GM21576 (cell line): ENCODE measurements around the gene ATXN1.
"Not testable (repeated sequence)": the region's sequence is repeated elsewhere in the genome, so short reads cannot be mapped to it uniquely, and the experiment has no call there.

Source experiments
- ATAC-seq: cut with Tn5 transposase; IDR thresholded peaks from one replicate; pipeline ENCODE4 v1.9.1; 2021; ENCODE audit warnings: mild to moderate bottlenecking, moderate library complexity; ENCODE audit not compliant: unreplicated experiment

The ATXN1 gene

DNA sequence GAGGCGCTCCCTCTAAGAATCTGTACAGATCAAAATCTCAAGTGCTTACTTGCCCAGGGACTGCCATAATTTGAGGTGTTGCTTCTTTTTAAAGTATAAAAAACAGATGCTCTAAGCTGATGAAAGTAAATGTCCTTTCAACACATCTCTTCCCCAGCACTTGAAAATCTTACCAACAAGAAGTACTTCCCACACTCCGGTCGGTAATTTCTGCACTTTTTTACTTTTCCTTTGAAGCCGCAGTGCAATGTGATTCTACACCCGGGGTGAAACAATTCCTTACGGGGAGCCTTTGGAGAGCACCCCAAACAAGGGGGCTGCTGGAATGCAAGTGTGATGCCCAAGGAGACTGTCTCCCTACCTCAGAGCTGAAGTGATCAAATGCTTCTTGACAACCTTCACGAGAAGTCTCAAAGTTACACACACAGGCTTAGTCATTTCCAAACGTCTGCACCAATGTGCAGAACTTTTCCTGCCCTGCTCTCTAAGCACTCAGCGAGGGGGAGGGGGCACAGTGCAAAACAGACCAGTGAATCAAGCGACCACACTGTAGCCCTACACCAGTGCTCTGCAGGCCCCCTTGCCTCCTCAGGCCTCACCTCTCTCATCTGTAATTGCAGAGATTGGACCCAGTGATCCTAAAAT, 56.7 kb downstream of the ATXN1 start:
- peak; percentile 46 for ATAC-seq

DNA sequence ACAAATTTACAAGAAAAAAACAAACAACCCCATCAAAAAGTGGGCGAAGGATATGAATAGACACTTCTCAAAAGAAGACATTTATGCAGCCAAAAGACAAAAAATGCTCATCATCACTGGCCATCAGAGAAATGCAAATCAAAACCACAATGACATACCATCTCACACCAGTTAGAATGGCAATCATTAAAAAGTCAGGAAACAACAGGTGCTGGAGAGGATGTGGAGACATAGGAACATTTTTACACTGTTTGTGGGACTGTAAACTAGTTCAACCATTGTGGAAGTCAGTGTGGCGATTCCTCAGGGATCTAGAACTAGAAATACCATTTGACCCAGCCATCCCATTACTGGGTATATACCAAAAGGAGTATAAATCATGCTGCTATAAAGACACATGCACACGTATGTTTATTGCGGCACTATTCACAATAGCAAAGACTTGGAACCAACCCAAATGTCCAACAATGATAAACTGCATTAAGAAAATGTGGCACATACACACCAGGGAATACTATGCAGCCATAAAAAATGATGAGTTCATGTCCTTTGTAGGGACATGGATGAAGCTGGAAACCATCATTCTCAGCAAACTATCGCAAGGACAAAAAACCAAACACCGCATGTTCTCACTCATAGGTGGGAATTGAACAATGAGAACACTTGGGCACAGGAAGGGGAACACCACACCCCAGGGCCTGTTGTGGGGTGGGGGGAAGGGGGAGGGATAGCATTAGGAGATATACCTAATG, 58.5 kb downstream of the ATXN1 start:
- not testable (repeated sequence) for ATAC-seq

DNA sequence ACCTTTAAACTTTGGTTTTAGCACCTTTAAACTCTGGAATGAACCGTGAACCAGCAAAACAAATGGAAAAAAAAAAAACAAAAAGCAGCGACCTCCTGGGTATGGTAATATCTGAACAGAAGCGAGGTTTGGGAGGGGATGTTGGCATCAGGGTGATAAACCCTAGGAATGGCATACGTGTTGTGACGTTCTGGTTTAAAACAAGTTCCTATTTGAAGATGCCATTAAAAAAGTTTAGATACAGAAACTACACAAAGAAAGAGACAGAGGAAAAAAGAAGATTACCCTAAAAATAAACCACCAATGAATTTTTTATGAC, 60.4 kb downstream of the ATXN1 start:
- no peak for ATAC-seq

DNA sequence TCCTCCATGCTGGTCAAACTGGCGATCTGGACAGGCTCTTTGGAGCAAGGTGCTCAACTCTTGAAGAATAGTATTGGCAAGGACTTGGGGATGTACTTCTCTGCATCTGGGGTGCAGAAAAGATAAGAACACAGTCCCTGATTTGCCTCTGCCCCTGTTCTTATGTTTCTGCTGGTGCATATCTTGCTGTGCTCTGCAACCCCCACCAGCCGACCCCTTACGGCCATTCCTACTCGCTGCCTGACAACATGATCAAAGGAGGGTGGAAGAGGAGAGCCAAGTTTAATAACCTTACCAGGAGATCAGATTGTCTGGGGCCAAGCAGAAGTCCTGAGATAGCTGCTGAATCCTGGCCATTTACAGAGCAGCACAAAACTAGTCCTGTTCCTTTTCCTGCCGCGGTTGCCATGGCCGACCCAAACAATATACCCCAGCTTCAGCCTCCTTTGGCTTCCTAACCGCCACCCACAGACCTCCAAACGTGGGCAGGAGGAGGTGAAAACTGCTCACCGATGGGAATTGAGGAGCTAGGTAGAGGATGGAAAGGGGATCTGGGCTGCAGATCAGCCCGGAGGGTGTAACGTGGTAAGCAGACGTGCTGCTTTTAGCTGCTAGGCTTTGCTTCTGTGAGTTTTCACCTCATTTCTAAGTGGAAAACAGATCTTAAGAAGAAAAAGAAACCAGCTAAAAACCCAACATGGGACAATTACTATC, 60.9 kb downstream of the ATXN1 start:
- ATAC-seq, result no peak

DNA sequence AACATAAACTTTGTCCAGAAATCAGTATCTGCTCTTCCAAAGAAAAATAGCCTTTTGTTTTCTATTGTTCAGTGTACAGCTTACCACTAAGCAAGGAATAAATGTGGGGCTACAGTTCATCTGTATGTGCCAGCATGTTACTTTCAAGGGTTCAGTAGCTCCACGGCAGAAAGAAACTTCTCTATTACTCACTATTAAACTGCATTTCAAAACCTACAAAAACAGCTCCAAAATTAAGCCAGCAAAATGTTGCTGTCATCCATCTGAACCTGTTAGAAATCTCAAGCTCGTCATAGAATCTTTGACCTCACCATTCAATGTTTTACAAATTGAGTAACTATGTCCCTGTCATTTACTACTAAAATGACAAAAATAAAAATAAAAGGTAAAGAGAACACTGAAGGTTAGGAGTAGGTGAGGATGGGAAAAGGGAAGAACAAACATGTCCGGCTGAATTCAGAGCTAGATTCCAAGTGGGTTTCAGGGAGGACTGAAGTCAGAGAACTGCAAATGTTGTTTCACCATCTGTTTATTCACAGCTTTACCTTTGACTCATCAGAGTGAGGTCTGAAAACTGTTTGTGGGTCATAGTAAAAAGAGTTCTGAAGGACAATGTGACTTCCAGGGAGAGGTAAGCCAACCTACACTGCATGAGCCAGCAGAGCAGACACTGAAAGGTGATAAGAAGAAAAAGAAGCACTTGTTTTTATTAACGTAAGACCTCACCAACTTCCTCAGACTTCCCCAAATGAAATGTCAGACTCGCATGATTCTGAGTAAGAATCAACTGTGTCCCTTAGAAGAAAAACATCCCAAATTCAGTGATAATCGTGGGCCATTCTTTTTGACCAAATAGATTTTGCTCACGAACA, 62.0 kb downstream of the ATXN1 start:
- ATAC-seq, result no peak

DNA sequence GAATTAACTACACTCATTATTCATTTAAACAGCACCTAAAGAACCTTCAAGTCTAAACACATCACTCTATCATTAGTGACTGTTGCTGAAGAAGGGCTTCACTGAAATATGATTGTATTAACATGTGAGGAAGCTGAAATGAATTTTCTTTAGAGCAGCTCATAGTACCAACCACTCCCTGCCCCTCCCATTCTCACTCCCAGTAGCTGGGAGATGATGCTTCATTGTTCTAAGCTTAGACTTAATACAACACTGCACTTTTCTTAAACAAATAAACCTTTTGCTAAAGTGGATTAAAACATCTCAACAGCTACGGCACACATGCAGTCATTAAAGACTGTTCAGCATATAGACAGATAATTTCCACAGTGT, 63.1 kb downstream of the ATXN1 start:
- ATAC-seq, result no peak

DNA sequence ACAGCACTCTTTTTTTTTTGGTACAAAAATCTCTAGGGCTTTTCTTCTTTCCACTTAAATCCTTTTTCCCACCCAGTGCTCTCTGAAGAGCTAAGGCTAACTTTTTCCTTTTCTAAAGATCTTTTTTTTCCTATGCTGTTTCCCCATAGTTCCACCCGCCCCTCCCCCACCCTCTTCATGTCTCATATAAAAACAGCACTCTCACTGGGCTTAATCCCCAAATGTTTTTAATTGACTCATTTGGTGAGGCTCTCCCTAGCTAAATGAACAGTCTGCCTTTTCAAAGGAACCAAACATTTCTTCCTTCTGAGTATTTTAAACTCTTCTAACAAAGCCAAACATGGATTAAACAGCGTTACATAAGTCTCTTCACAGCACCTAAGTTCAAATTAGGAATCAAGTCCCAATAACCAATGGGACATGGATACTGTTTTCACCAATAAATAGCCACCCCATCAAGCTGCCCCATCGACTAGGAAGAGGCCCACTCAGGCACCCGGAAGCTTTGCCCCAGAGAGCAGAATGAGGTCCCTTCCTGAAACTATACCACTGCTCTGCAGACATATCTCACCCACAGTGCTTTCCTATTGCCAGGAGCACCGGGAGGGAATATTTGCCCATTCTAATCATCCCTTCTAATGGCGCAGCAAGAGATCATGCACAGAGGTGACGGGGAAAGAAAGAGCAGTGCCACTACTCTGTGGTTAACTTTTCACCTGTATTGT, 63.7 kb downstream of the ATXN1 start:
- no peak for ATAC-seq

DNA sequence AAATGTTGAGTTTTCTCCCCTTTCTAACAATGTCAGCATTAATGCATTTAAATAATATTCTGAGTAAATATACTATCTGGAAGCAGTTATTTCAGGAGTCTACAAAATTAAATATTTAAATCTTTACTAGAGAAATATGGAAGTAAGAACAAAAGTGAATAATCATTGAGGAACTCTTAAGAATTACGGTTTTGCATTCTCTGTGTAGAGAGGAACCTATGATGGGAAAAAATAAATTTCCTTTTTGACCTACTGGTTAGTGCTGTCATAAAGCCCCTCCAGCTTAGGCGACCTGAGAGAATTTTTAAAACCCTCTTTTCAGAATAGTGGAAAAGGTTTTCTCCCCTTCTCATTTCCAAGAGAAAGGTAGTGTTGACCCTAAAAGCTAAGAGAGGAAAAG, 64.8 kb downstream of the ATXN1 start:
- no peak for ATAC-seq

DNA sequence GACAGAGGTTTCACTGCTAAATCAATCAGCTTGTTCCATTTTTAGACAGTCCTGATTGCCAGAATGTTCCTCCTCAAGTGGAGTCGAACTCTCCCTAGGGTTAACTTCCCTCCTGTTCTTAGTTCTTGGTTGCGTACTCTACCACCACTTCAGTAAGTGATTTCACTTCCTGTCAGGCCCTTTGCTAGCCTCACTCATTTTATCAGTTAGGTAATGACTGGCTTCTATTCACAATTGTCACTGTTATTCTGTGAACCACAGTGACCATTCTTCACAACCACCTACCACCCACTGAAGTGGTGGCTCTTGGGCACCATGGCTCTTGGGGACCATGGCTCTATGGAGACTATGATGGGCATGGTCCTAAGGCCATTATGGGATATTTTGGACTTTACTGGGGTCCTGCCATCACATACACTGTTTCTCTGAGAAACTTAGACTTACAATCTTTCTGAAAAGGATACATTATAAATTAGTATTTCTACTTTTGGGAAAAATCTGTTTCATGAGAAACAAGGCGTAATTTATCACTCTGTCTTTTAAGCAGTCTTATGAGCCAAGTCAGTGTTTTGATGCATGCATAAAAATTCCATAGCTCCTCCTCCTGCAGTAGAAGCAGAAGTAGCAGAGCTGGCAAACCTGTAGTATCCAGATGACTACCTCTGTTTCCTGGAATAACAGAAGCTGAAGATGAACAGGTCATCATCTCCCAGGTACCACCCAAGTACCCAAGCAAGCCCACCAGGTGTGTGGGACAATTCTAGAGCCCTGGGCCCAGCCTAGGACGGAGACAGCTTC, 66.3 kb downstream of the ATXN1 start:
- peak; percentile 68 for ATAC-seq

DNA sequence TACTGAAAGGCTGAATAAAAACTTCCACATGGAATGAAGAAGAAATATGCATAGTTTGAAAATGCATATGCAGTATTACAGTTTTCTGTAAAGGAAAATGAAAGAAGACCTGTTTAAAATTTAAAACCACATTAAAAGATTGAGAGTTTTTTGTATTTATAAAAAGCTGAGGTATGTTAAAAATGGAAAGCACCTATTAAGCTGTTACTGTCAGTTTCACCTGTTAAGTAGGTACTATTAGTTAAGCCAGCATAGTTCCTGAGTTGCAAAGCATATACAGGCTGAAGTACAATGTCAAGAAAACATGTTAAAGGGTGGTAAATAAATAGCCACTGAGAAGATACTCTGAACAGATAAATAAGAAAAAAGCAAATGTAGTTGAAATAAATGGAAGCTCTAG, 69.9 kb downstream of the ATXN1 start:
- ATAC-seq, result no peak

DNA sequence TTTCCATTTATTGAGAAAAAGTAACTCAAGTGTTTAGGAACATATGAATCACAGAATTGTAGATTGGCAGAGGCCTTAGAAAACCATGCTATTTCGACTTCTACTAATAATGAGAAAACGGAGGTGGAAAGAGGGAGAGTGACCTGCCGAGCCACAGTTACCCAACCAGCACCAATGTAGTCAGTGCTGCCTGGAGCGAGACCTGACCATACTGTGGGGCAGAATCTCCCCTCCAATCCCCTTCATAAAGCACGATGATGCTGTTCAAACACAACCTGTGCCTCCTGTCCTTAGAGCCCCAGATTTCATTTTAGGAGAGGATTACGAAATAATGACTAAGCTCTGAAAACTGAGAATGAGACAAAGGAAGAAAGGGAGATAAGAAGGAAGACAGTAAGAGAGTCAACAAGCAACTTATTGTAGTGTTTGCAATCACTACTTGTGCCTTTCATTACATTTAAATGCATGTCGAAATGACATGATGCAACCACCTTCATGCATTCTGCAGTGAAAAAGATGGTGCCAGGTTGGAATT, 70.6 kb downstream of the ATXN1 start:
- ATAC-seq, result peak; percentile 72

DNA sequence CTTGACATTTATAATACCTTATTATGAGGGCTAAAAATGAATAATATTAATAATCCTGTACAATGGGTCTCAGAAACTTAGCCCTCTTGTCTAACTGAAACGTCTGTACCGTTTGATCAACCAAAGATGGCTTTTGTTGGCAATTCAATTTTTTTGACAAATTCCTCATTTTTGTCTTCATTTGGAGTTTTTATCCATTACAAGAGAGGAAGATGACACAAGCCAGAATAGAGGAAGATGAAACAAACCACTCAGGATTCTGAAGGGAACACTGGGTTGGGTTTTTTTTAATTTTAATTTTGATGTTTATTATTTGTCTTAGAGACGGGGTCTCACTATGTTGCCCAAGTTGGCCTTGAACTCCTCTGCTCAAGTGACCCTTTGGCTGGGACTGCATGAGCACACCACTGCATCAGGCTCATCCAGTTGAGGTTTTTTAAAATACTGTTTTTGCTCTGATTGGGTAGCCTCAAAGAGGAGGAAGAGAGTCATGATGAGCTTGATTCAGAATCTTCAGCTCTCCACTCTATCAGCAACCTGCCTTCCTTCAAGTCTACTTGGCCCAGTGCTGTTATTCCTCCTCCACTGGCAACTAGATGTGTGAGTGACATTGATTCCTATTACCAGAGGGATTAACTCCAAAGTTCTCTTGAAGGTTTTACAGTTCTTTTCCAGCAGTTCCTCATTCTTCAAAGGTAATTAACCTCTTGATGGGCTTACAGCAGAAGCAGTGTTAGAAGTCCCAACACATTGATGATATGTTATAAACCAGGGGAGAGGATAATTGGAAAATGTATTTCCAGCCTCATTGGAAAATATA, 71.3 kb downstream of the ATXN1 start:
- ATAC-seq, result no peak

DNA sequence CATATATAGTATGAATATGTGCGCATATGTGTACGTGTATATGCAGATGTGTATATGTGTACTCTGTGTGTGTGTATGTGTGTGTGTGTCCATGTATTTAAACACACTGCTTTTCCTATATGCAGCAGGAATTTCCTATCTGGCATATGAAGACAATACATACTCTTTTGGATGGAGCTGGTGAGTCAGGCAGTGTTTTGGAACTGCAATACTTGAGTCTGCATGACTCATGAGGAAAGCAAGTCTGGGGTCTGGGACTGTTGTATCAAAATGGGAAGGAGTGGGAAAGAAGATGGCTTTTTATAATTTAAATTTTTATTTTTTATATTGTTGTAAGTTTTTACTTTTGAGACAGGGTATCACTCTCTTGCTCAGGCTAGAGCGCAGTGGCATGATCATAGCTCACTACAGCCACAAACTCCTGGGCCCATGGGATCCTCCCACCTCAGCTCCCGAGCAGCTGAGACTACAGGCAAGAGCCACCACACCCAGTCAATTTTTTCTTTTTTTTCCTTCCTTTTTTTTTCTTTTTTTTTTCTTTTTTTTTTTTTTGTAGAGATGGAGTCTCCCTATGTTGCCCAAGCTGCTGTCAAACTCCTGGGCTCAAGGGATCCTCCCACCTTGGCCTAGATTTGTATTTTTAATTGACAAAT, 72.2 kb downstream of the ATXN1 start:
- ATAC-seq, result no peak

DNA sequence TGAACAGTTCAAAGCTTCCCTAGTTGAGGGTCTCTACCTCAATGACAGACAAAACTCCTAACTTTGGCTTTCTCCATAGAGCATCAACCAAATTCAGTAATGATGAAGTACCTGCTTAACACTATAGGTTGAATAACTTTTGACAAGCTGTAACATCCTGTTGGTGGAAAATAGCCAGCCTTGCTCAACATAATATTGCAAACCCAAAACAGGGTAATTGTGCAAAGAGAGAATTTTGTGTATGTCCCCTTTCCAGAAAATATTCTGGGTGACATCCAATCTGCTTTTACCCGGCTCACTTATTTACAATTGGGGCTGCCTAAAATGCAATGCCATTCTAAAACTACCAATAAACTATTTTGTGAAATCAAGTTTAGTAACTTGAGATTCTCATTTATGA, 72.8 kb downstream of the ATXN1 start:
- ATAC-seq, result no peak

DNA sequence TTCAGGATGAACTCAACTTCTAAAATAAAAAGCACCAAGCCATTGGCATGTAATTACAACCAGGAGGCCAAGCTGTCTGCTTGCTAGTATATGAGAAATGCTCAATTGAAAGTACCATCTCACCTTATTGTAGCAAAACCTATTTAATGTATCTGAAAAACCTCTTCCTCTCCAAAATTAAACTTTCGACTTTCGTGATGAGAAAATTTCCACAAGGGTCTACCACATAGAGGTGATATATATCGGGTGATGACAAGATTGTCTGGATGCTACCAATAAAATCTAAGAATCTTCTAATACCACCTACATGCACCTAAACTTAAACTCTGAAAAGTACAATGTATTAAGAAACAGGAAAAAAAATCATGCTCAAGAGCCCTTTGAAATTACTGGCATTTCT, 74.2 kb downstream of the ATXN1 start:
- ATAC-seq, result no peak

DNA sequence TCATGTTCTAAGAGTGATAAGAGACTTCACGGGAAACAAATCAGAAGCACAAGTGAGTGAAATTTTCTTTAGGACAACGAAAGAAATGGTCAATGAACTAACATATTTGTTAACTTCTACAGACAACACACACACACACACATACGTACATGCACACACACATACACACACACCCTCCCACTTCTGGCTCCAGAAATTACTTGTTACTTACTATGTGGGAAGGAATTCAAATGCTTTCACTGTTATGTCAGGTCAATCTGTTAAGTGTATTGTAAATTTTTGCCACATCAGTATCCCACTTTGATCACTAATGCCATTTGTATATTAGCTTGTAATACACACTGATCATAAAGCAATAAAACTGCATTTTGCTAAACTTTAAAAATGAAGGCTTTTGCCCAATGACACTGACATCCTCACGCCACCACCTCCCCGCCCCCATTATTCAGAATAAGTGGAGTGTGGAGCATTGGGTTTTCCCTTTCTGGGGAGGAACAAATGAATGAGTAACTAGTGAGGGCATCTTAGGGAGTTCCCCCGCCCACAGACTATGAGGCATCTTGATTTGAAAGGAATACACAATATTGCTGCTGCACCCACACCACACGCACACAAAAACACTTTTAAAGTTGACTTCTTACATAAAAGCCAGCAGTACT, 76.2 kb downstream of the ATXN1 start:
- peak; percentile 54 for ATAC-seq

DNA sequence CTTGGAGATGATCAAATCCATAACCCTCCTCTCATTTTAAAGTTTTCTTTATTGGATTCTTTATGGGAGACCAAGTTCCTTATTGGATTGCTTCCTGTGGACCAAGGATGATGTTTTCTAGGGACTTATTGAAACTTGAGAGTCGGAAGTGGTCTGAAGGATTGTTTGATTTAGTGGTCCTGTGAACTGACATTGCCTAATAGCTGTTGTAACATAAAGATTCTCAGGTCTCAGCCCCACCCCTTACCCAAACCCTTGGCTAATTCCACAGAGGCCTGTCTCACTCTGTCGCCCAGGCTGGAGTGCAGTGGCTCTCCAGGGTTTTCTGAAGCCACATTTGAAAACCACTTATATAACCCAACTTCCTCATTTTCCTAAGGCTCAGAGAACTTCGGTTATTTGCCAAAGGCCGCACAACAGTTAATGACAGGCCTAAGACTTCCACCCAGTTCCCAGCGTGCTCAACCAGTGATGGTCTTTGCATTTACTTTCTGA, 77.0 kb downstream of the ATXN1 start:
- no peak for ATAC-seq
